ENCODE data around the gene RBMY1J.
"Not testable (repeated sequence)": the region's sequence is repeated elsewhere in the genome, so short reads cannot be mapped to it uniquely, and the experiment has no call there.

RBMY1J gene

DNA sequence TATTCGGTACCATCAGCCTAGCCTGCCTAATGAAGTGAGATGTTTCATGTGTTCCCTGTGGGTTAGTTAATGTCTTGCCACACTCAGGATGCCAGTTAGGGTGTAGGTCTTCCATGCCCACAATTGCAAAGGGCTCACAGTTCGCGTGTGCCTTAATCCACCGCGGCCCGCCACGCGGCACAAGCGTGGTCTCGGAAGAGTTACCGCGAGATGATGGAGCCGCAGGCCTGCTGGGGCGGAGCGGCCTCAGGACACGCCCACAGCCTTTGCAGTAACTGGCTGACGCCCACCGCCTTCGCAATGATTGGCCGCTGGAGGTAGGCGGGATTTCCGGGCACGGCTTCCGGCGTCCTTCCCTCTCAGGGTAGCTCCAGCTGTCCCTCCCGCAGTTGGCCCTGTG lies at the start of gene RBMY1J:
Gene RBMY1J (plus strand): TSS at position 301 of the 400 bp plus-strand sequence. CDS start 2,038 bp downstream, outside the sequence.
- not testable (repeated sequence) for H3K4me2 ChIP-seq (ENCODE audit: low read length); H4K20me1 ChIP-seq (ENCODE audit: insufficient read depth, low read length); H3K27me3 ChIP-seq (ENCODE audit: low read depth, low read length); H3K4me1 ChIP-seq (ENCODE audit: low read length); H3K36me3 ChIP-seq (replicated peaks; ENCODE audit: low read depth, low read length); H3K4me3 ChIP-seq (ENCODE audit: low read length); H3K9ac ChIP-seq (ENCODE audit: low read length); H3K79me2 ChIP-seq (ENCODE audit: low read length); H3K9me3 ChIP-seq (ENCODE audit: insufficient read depth, low read length); H3K27ac ChIP-seq (ENCODE audit: low read length); H2AFZ ChIP-seq (ENCODE audit: low read depth, low read length)

DNA sequence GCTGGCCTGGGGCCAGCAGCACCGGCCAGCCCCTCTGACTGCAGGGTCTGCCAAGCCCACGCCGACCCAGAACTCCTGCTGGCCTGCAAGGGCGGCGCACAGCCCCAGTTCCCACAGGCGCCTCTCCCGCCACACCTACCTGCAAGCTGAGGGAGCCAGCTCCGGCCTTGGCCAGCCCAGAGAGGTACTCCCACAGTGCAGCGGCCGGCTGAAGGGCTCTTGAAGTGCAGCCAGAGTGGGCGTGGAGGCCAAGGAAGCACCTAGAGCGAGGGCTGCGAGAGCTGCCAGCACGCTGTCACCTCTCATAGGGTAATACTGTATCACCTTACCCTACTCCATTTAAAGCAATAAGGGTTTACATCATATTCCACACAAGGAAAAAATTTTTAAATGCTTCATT lies 35.8 kb upstream of the RBMY1J start:
- Histone ChIP-seq H3K9ac (ENCODE audit: low read length) (no peak overlapping the region), H3K9me3 (ENCODE audit: insufficient read depth, low read length) (no peaks in the 10 kb centered on the region), H4K20me1 (ENCODE audit: insufficient read depth, low read length) (no peaks in the 10 kb centered on the region), H3K79me2 (ENCODE audit: low read length) (no peaks in the 10 kb centered on the region), H3K27me3 (ENCODE audit: low read depth, low read length) (no peaks in the 10 kb centered on the region), H2AFZ (ENCODE audit: low read depth, low read length) (no peak overlapping the region), H3K4me1 (ENCODE audit: low read length) (no peaks in the 10 kb centered on the region), H3K4me3 (ENCODE audit: low read length) (no peak overlapping the region), H3K36me3 (replicated peaks; ENCODE audit: low read depth, low read length) (no peaks in the 10 kb centered on the region), H3K4me2 (ENCODE audit: low read length) (no peak overlapping the region), H3K27ac (ENCODE audit: low read length) (no peak overlapping the region)
- no peak for TF ChIP-seq EZH2phosphoT487 (IDR thresholded peaks at IDR 0.05; ENCODE audit: low read depth)
- TF ChIP-seq, protein P1, sequence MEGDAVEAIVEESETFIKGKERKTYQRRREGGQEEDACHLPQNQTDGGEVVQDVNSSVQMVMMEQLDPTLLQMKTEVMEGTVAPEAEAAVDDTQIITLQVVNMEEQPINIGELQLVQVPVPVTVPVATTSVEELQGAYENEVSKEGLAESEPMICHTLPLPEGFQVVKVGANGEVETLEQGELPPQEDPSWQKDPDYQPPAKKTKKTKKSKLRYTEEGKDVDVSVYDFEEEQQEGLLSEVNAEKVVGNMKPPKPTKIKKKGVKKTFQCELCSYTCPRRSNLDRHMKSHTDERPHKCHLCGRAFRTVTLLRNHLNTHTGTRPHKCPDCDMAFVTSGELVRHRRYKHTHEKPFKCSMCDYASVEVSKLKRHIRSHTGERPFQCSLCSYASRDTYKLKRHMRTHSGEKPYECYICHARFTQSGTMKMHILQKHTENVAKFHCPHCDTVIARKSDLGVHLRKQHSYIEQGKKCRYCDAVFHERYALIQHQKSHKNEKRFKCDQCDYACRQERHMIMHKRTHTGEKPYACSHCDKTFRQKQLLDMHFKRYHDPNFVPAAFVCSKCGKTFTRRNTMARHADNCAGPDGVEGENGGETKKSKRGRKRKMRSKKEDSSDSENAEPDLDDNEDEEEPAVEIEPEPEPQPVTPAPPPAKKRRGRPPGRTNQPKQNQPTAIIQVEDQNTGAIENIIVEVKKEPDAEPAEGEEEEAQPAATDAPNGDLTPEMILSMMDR (IDR thresholded peaks at IDR 0.05; ENCODE audit: low read depth, low read length): no peak

DNA sequence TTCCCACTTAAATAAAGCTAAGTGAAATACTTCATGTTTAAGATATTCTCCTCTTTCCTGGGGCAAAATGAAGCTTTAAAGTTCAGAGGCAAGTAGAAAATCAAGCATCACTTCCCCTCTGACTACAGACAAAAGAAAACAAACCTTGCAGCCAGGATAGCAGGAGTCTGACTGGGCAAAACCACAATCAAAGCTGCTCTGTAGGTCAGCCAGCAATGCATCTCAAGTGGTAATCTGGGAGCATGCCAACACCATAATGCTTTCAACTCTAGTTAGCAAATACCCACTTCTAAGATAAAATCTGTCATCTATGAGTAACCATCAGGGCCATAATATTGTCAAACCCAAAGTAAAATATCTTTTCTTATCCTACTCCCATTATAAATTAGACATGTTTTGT lies 32.6 kb upstream of the RBMY1J start:
- H3K79me2 ChIP-seq (ENCODE audit: low read length): no peaks in the 10 kb centered on the region
- H3K27ac ChIP-seq (ENCODE audit: low read length): no peak overlapping the region
- H2AFZ ChIP-seq (ENCODE audit: low read depth, low read length): no peak overlapping the region
- H3K9me3 ChIP-seq (ENCODE audit: insufficient read depth, low read length): no peaks in the 10 kb centered on the region
- H3K4me1 ChIP-seq (ENCODE audit: low read length): no peaks in the 10 kb centered on the region
- TF ChIP-seq EZH2phosphoT487 (IDR thresholded peaks at IDR 0.05; ENCODE audit: low read depth): no peak
- TF ChIP-seq, protein P1 (IDR thresholded peaks at IDR 0.05; ENCODE audit: low read depth, low read length): no peak
- no peak overlapping the region for H3K9ac ChIP-seq (ENCODE audit: low read length)
- H4K20me1 ChIP-seq (ENCODE audit: insufficient read depth, low read length): no peaks in the 10 kb centered on the region
- no peak overlapping the region for H3K4me2 ChIP-seq (ENCODE audit: low read length)
- H3K36me3 ChIP-seq (replicated peaks; ENCODE audit: low read depth, low read length): no peaks in the 10 kb centered on the region
- no peak overlapping the region for H3K4me3 ChIP-seq (ENCODE audit: low read length)
- H3K27me3 ChIP-seq (ENCODE audit: low read depth, low read length): no peaks in the 10 kb centered on the region

DNA sequence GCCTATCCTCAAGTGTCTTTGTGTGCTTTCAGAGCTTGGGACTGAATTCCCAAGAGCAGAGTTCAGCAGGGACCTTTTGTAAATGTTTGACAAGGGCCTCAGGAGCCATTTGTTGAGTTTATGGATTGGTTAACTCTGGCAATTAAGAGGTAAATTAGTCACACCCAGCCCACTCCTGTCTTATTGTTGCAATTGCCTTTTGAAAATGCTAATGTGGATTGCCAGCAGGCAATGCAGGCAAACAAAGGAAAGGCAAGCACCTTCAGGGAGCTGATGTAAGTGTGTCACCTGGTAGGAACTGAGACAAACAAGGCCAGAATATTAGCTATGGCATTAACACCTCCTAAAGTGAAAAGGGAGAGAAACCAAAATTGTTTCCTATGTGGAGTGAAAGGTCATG lies 29.7 kb upstream of the RBMY1J start:
- Histone ChIP-seq H3K36me3 (replicated peaks; ENCODE audit: low read depth, low read length) (no peaks in the 10 kb centered on the region), H3K4me3 (ENCODE audit: low read length) (no peak overlapping the region), H3K79me2 (ENCODE audit: low read length) (no peaks in the 10 kb centered on the region), H3K9me3 (ENCODE audit: insufficient read depth, low read length) (no peaks in the 10 kb centered on the region), H3K4me1 (ENCODE audit: low read length) (no peaks in the 10 kb centered on the region), H3K27me3 (ENCODE audit: low read depth, low read length) (no peaks in the 10 kb centered on the region), H3K27ac (ENCODE audit: low read length) (no peak overlapping the region), H2AFZ (ENCODE audit: low read depth, low read length) (no peak overlapping the region), H3K9ac (ENCODE audit: low read length) (no peak overlapping the region), H4K20me1 (ENCODE audit: insufficient read depth, low read length) (no peaks in the 10 kb centered on the region), H3K4me2 (ENCODE audit: low read length) (no peak overlapping the region)
- TF ChIP-seq EZH2phosphoT487 (IDR thresholded peaks at IDR 0.05; ENCODE audit: low read depth): no peak
- TF ChIP-seq, protein P1 (IDR thresholded peaks at IDR 0.05; ENCODE audit: low read depth, low read length): no peak

- not testable (repeated sequence) for H4K20me1 ChIP-seq (ENCODE audit: insufficient read depth, low read length); H3K9me3 ChIP-seq (ENCODE audit: insufficient read depth, low read length); H3K4me3 ChIP-seq (ENCODE audit: low read length); H3K79me2 ChIP-seq (ENCODE audit: low read length); H3K4me2 ChIP-seq (ENCODE audit: low read length); H3K4me1 ChIP-seq (ENCODE audit: low read length); H2AFZ ChIP-seq (ENCODE audit: low read depth, low read length); H3K36me3 ChIP-seq (replicated peaks; ENCODE audit: low read depth, low read length); H3K9ac ChIP-seq (ENCODE audit: low read length); H3K27ac ChIP-seq (ENCODE audit: low read length); H3K27me3 ChIP-seq (ENCODE audit: low read depth, low read length)
Measured at GRCh38 chrY:22444718-22445396, 41.6 kb downstream of the RBMY1J start.

DNA sequence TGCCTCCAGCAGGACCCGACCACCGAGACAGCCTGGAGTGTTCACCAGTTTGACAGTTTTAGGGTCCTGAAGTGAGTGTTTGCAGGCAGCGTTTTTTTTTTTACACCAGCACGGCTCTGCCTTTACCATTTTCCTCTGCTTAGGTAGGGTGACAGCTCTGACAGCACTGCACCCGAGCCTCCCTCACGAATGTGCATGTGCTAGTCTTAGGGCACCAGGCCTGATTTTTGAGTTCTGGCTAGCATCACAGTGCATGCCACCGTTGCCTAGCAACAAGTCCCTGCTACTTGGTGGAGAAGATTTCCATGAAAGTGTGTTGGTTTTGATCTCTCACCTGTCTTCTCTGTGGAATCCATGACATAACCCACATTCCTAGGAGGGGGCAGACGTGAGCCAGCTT lies 52.3 kb downstream of the RBMY1J start:
- H3K9ac ChIP-seq (ENCODE audit: low read length); H3K4me1 ChIP-seq (ENCODE audit: low read length); H3K4me2 ChIP-seq (ENCODE audit: low read length); H3K36me3 ChIP-seq (replicated peaks; ENCODE audit: low read depth, low read length); H3K79me2 ChIP-seq (ENCODE audit: low read length); H2AFZ ChIP-seq (ENCODE audit: low read depth, low read length); H3K27ac ChIP-seq (ENCODE audit: low read length); H3K27me3 ChIP-seq (ENCODE audit: low read depth, low read length); H3K9me3 ChIP-seq (ENCODE audit: insufficient read depth, low read length); H4K20me1 ChIP-seq (ENCODE audit: insufficient read depth, low read length); H3K4me3 ChIP-seq (ENCODE audit: low read length): not testable (repeated sequence)

- H3K9me3 ChIP-seq (ENCODE audit: insufficient read depth, low read length); H3K4me3 ChIP-seq (ENCODE audit: low read length); H4K20me1 ChIP-seq (ENCODE audit: insufficient read depth, low read length); H3K27ac ChIP-seq (ENCODE audit: low read length); H2AFZ ChIP-seq (ENCODE audit: low read depth, low read length); H3K27me3 ChIP-seq (ENCODE audit: low read depth, low read length); H3K4me1 ChIP-seq (ENCODE audit: low read length); H3K9ac ChIP-seq (ENCODE audit: low read length); H3K79me2 ChIP-seq (ENCODE audit: low read length); H3K4me2 ChIP-seq (ENCODE audit: low read length); H3K36me3 ChIP-seq (replicated peaks; ENCODE audit: low read depth, low read length): not testable (repeated sequence)
Measured at GRCh38 chrY:22461962-22462361, 58.8 kb downstream of the RBMY1J start.
